Measurements from ENCODE around the gene SPPL3.

- TF ChIP-seq ARNTL (CRISPR knock-in tag; IDR thresholded peaks at IDR 0.05; ENCODE audit: borderline replicate concordance, low read depth) (no peak), ZNF8 (CRISPR knock-in tag; IDR thresholded peaks at IDR 0.05) (no peak), PPARA (CRISPR knock-in tag; IDR thresholded peaks at IDR 0.05; ENCODE audit: borderline replicate concordance) (no peak), RARB (CRISPR knock-in tag; IDR thresholded peaks at IDR 0.05) (no peak), ESRRG (CRISPR knock-in tag; IDR thresholded peaks at IDR 0.05) (no peak), ZFP3 (CRISPR knock-in tag; IDR thresholded peaks at IDR 0.05) (no peak), TSHZ2 (CRISPR knock-in tag; IDR thresholded peaks at IDR 0.05) (no peak; the same call in 1 of the 2 replicates)
- TF ChIP-seq, protein P1, sequence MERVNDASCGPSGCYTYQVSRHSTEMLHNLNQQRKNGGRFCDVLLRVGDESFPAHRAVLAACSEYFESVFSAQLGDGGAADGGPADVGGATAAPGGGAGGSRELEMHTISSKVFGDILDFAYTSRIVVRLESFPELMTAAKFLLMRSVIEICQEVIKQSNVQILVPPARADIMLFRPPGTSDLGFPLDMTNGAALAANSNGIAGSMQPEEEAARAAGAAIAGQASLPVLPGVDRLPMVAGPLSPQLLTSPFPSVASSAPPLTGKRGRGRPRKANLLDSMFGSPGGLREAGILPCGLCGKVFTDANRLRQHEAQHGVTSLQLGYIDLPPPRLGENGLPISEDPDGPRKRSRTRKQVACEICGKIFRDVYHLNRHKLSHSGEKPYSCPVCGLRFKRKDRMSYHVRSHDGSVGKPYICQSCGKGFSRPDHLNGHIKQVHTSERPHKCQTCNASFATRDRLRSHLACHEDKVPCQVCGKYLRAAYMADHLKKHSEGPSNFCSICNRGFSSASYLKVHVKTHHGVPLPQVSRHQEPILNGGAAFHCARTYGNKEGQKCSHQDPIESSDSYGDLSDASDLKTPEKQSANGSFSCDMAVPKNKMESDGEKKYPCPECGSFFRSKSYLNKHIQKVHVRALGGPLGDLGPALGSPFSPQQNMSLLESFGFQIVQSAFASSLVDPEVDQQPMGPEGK (CRISPR knock-in tag; IDR thresholded peaks at IDR 0.05; ENCODE audit: borderline replicate concordance): no peak
Observed at GRCh38 chr12:120831648-120832267, 72.4 kb downstream of the SPPL3 start.

Data from SK-N-SH treated with all-trans-retinoic acid at 6 μM for 48 hours (cell line).